GM18858 (cell line): ENCODE data around the gene DYRK2.

Experiments
- ATAC-seq: cut with Tn5 transposase; IDR thresholded peaks from one replicate; pipeline ENCODE4 v1.9.1; 2021; ENCODE audit not compliant: unreplicated experiment

The DYRK2 gene

GRCh38 chr12:67698672-67699581, 50.4 kb downstream of the DYRK2 start:
- ATAC-seq = peak; percentile 95

GRCh38 chr12:67701121-67701520, 52.6 kb downstream of the DYRK2 start:
- ATAC-seq = no peak

- no peak for ATAC-seq
Observed at GRCh38 chr12:67702136-67702535, 53.6 kb downstream of the DYRK2 start.

- no peak for ATAC-seq
Observed at GRCh38 chr12:67704071-67704470, 55.5 kb downstream of the DYRK2 start.

GRCh38 chr12:67705394-67706370, 57.1 kb downstream of the DYRK2 start:
- no peak for ATAC-seq

GRCh38 chr12:67709367-67709954, 60.9 kb downstream of the DYRK2 start:
- ATAC-seq = no peak

- ATAC-seq = peak; percentile 97
Observed at GRCh38 chr12:67710582-67710981, 62.0 kb downstream of the DYRK2 start.

- no peak for ATAC-seq
Observed at GRCh38 chr12:67712011-67712410, 63.5 kb downstream of the DYRK2 start.

GRCh38 chr12:67714648-67715047, 66.1 kb downstream of the DYRK2 start:
- no peak for ATAC-seq
